HG03520 (cell line): ENCODE results near the gene MECP2.

Experiments used
- ATAC-seq: cut with Tn5 transposase; IDR thresholded peaks from one replicate; pipeline ENCODE4 v1.9.1; 2021; ENCODE audit warnings: mild to moderate bottlenecking, moderate library complexity; ENCODE audit not compliant: unreplicated experiment

Gene MECP2

GRCh38 chrX:154019061-154019621 lies 78.4 kb downstream of the MECP2 start:
- ATAC-seq, result no peak

GRCh38 chrX:154018518-154019060 lies 78.9 kb downstream of the MECP2 start:
- ATAC-seq, result no peak

- ATAC-seq, result no peak
Measured at GRCh38 chrX:154017766-154018517, 79.6 kb downstream of the MECP2 start.

GRCh38 chrX:154016366-154017076 lies 81.0 kb downstream of the MECP2 start:
- ATAC-seq, result no peak

GRCh38 chrX:154015581-154016264 lies 81.8 kb downstream of the MECP2 start:
- ATAC-seq, result no peak

DNA sequence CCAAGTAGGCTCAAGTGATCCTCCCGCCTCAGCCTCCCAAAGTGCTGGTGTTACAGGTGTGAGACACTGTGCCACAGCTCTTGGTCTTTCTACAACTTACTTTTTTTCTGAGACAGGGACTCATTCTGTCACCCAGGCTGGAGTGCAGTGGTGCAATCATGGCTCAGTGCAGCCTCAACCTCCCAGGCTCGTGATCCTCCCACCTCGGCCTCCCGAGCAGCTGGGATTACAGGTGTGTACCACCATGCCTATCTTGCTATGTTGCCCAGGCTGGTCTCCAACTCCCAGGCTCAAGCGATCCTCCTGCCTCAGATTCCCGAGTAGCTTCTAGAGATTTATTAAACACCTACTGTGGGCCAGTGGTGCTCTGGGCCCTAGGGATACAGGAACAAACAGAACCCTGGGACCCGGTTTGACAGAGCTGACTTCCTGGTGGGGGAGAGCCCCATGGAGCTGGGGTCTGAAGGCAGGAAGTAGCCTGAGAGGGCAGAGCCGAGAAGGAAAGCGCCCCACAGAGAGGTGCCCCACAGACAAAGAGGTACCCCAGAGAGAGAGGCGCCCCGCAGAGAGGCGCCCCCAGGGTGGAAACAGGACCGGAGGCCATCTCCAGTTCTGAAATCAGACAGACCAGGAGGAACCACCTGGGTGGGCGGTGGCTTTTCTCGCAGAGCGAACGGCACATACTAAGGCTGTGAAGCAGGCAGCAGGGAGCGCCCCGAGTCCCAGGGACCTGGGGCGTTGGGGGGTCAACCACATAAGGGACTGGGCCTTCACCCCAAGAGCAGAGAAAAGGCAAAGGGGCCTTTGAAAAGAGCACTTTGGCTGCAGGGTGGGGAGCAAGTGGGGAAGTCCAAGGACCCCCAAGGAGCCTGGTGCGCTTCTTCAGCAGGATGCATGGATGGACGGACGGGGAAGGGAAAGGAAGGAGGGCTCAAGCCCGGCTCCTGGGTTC lies 82.8 kb downstream of the MECP2 start:
- ATAC-seq, result no peak

DNA sequence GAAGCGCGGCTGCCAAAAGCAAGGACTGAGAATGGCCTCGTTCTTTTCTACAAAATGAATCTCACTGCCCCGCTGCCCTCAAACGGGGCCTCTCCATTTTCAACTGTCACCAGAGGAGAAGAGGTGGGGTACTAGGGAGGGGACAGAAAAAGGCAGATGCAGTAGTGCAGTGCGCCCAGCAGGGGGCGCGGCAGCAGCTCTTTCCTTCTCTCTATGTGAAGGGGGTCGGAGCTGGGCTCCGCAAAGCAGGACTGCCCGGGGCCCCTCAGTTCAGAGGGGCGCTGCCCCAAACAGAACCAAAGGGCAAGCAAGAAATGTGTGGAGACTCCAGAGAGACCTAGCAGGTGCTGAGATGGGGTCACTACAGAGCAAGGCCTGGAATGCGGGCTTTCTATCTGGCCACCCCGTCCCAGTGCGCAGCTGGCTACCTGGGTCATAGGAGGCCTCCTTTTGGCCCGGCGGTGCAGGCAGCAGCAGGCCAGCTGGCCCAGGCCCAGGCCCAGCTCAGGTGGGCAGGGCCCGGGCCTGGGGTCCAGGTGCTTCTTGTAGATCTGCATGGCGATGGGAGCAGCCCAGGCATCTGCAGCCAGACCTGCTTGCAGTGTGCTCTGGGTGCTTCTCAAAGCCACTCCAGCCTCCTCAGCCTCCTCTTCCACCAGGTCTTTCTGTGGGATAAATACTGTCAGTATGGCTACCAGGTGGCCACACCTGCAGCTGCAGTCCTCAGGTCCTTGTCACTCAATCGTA lies 83.7 kb downstream of the MECP2 start:
- ATAC-seq, result peak; percentile 52

DNA sequence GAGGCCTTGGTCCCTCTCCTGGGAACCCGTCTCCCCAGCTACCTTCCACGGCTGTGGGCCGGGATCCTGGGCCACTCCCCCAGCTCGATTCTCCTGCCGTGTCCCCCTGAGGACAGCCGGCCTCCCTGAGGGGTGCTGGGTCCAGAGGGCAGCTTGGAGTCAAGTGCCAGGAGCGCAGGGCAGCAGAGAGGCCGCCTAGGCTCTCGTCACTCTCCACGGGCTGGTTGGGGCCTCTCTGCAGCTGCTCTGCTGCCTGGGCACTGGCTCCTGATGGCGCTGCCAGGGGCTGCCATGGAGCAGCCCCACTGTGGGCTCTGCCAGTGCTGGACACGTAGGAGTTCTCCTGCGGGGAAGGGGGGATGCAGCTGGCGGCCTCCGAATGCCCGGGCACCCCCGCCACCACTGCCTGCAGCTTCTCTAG lies 84.5 kb downstream of the MECP2 start:
- ATAC-seq, result no peak

DNA sequence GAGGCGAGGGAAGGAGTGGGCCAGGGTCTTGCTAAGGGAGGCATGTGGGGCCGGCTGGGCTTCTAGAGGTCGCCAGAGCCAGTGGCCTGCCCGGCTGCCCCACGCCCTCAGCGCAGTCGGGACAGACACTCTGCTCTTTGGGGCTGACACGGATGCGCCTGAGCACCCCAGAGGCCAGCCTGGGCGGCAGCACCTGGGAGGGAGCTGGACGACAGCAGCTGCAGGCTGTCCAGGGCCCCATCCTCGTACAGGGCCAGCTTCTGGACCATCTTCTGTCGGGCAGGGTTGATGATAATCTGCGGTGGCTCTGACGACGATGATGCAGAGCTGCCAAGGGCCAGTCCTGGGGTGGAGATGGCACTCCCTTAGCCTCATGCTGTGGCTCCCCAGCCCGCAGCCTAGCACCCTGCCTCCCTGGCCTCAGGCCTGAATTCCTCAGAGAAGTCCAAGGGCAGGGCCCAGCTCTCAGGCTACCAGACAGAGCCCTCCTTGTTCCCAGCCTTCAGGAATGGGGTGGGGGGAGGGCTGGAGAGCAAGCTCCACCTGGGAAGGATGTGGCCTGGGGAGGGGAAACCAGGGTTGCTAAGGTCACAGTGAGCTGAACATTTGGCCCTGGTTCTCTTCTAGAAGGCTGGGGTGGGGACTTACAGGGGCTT lies 85.1 kb downstream of the MECP2 start:
- ATAC-seq, result no peak

GRCh38 chrX:154011376-154012335 lies 85.9 kb downstream of the MECP2 start:
- ATAC-seq, result no peak

DNA sequence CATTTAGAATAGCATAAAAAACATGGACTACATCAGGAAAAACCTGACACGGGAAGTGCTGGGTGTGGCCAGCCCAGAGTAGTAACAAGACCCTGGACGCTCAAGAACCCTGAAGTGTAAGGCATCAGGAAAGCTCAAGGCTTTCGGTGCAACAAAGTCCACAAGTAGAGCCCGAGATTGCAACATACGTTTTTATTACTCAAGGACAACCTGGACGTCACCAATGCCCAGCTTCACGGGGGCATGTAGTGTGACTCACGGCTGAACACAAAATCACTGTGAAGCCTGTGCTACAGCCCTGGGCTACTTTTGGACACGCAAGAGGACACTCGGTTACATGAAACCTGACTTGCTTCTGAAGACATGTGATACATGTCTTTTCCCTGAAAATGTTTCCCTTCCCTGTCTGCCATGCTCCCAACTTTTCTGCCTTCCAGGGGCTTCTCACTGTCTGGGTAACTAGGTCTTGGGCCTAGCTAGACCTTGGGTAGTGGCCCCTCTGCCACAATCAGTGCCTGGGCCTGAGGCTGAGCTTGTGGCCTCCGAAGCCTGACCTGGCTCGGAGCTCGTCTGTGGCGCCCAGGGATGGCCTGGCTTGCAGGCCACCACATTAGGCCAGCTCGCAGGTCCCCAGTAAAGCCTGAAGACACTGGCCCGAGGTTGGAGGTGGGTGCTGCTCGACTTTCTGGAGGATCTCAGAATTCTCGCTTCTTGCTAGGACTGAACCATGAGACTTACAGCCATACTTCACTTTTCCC lies 87.0 kb downstream of the MECP2 start:
- no peak for ATAC-seq

- no peak for ATAC-seq
Measured at GRCh38 chrX:154008521-154008920, 89.0 kb downstream of the MECP2 start.

- ATAC-seq, result no peak
Measured at GRCh38 chrX:154006947-154007346, 90.6 kb downstream of the MECP2 start.

- no peak for ATAC-seq
Measured at GRCh38 chrX:154004315-154004714, 93.2 kb downstream of the MECP2 start.

GRCh38 chrX:154002215-154002719 lies 95.2 kb downstream of the MECP2 start:
- no peak for ATAC-seq

GRCh38 chrX:154000051-154000450 lies 97.5 kb downstream of the MECP2 start:
- no peak for ATAC-seq
